Effector CD8-positive, alpha-beta T cell (primary cell): ENCODE measurements around the gene DCP2.

Experiments used
- DNase-seq: peaks from one replicate; lab custom pipeline; 2025; lab: John Stamatoyannopoulos, UW

Gene DCP2

GRCh38 chr5:113047733-113048652 lies 71.4 kb downstream of the DCP2 start:
- DNase-seq, result no peak

GRCh38 chr5:113048931-113049330 lies 72.3 kb downstream of the DCP2 start:
- DNase-seq, result no peak

- no peak for DNase-seq
Measured at GRCh38 chr5:113050721-113051382, 74.3 kb downstream of the DCP2 start.

- no peak for DNase-seq
Measured at GRCh38 chr5:113052041-113052795, 75.6 kb downstream of the DCP2 start.

GRCh38 chr5:113053511-113053995 lies 77.0 kb downstream of the DCP2 start:
- DNase-seq, result no peak

- no peak for DNase-seq
Measured at GRCh38 chr5:113054899-113055298, 78.3 kb downstream of the DCP2 start.

GRCh38 chr5:113056988-113057387 lies 80.4 kb downstream of the DCP2 start:
- DNase-seq, result no peak

GRCh38 chr5:113057557-113057984 lies 81.0 kb downstream of the DCP2 start:
- no peak for DNase-seq

- DNase-seq, result no peak
Measured at GRCh38 chr5:113058269-113058668, 81.7 kb downstream of the DCP2 start.

- DNase-seq, result no peak
Measured at GRCh38 chr5:113058706-113059226, 82.2 kb downstream of the DCP2 start.

- no peak for DNase-seq
Measured at GRCh38 chr5:113059232-113060040, 82.8 kb downstream of the DCP2 start.

GRCh38 chr5:113060408-113061025 lies 83.9 kb downstream of the DCP2 start:
- DNase-seq, result no peak

- DNase-seq, result no peak
Measured at GRCh38 chr5:113061846-113062780, 85.5 kb downstream of the DCP2 start.

- no peak for DNase-seq
Measured at GRCh38 chr5:113062869-113063508, 86.4 kb downstream of the DCP2 start.

GRCh38 chr5:113063927-113064326 lies 87.3 kb downstream of the DCP2 start:
- DNase-seq, result no peak

GRCh38 chr5:113064806-113065205 lies 88.2 kb downstream of the DCP2 start:
- DNase-seq, result no peak

- DNase-seq, result no peak
Measured at GRCh38 chr5:113065626-113066025, 89.0 kb downstream of the DCP2 start.

- no peak for DNase-seq
Measured at GRCh38 chr5:113067635-113068344, 91.2 kb downstream of the DCP2 start.
